HEK293 (cell line): ENCODE measurements around the gene UPP2.

Source experiments
- CTCF ChIA-PET: fragments of 350-600 bp; formaldehyde crosslinking; extraction: SDS; loops from one replicate; lab custom pipeline; 2021; ENCODE audit warnings: antibody characterized with exemption; lab: Yijun Ruan, JAX
- POLR2A ChIA-PET: fragments of 300-600 bp; formaldehyde crosslinking; extraction: SDS; loops from one replicate; lab custom pipeline; 2020; ENCODE audit warnings: antibody characterized with exemption, inconsistent platforms; lab: Yijun Ruan, JAX
- H3K27ac ChIP-seq: fragments of 200-500 bp; sonication (Bioruptor generic); 2 replicates; pipeline ENCODE4 v1.5.1; 2014; ENCODE audit warnings: low read depth, low read length, control low read depth, inconsistent platforms; ENCODE audit errors: extremely low read depth
- H3K36me3 ChIP-seq, 2 experiments: fragments of 200-500 bp in 1 of 2; sonication (Bioruptor generic) in 1 of 2; 1 replicate in 1 of 2; 2 replicates in 1 of 2; pipeline ENCODE4 v1.5.1; 2014 to 2017; ENCODE audit warnings: inconsistent platforms in 2 of 2, low read length in 2 of 2; ENCODE audit not compliant: control insufficient read depth in 2 of 2, insufficient read depth in 1 of 2
- H3K4me1 ChIP-seq: fragments of 200-500 bp; sonication (Bioruptor generic); 2 replicates; pipeline ENCODE4 v1.5.1; 2014; ENCODE audit warnings: mild to moderate bottlenecking, low read length, inconsistent platforms; ENCODE audit not compliant: control insufficient read depth, insufficient read depth
- H3K4me3 ChIP-seq: 2 replicates; pipeline ENCODE4 v1.5.1; 2011; ENCODE audit warnings: low read depth, mild to moderate bottlenecking, control low read depth, low read length, moderate library complexity
- H3K9me3 ChIP-seq: fragments of 200-500 bp; sonication (Bioruptor generic); 2 replicates; pipeline ENCODE4 v1.5.1; 2014; ENCODE audit warnings: low read depth, low read length, inconsistent platforms; ENCODE audit not compliant: control insufficient read depth, insufficient read depth
- BCL11B ChIP-seq: fragments of 450-650 bp; formaldehyde crosslinking; IDR thresholded peaks from 2 replicates; pipeline ENCODE4 v1.5.1; 2016; ENCODE audit warnings: low read depth, missing biosample characterization, missing genetic modification characterization
- GLIS2 ChIP-seq: fragments of 450-650 bp; formaldehyde crosslinking; IDR thresholded peaks from 2 replicates; pipeline ENCODE4 v1.5.1; 2016; ENCODE audit warnings: missing biosample characterization, missing genetic modification characterization
- HOXD13 ChIP-seq: sonication (generic); formaldehyde crosslinking; IDR thresholded peaks from 2 replicates; pipeline ENCODE4 v1.8.0; 2022; ENCODE audit warnings: missing genetic modification reagents, borderline replicate concordance
- KLF7 ChIP-seq: fragments of 450-650 bp; formaldehyde crosslinking; IDR thresholded peaks from 2 replicates; pipeline ENCODE4 v1.5.1; 2016; ENCODE audit warnings: missing biosample characterization, missing genetic modification characterization, borderline replicate concordance
- MZF1 ChIP-seq: fragments of 450-650 bp; formaldehyde crosslinking; IDR thresholded peaks from 2 replicates; pipeline ENCODE4 v1.5.1; 2017; ENCODE audit warnings: missing biosample characterization, missing genetic modification characterization, borderline replicate concordance
- SALL2 ChIP-seq: fragments of 450-650 bp; formaldehyde crosslinking; IDR thresholded peaks from 2 replicates; pipeline ENCODE4 v1.5.0; 2017; ENCODE audit warnings: missing biosample characterization, mild to moderate bottlenecking, missing genetic modification characterization, borderline replicate concordance
- ZNF112 ChIP-seq: fragments of 450-650 bp; formaldehyde crosslinking; IDR thresholded peaks from 2 replicates; pipeline ENCODE4 v1.5.0; 2017; ENCODE audit warnings: missing biosample characterization, missing genetic modification characterization
- ZNF202 ChIP-seq: fragments of 450-650 bp; formaldehyde crosslinking; IDR thresholded peaks from 2 replicates; pipeline ENCODE4 v1.5.1; 2016; ENCODE audit warnings: missing biosample characterization, missing genetic modification characterization, borderline replicate concordance
- ZNF221 ChIP-seq: fragments of 450-650 bp; formaldehyde crosslinking; IDR thresholded peaks from 2 replicates; pipeline ENCODE4 v1.5.1; 2017; ENCODE audit warnings: missing biosample characterization, missing genetic modification characterization, borderline replicate concordance
- ZNF350 ChIP-seq: fragments of 450-650 bp; formaldehyde crosslinking; IDR thresholded peaks from 2 replicates; pipeline ENCODE4 v1.5.0; 2017; ENCODE audit warnings: missing biosample characterization, mild to moderate bottlenecking, missing genetic modification characterization
- ZNF37A ChIP-seq: fragments of 450-650 bp; IDR thresholded peaks from 2 replicates; pipeline ENCODE4 v1.5.1; 2018; ENCODE audit warnings: missing biosample characterization, missing genetic modification characterization
- ZNF521 ChIP-seq: fragments of 450-650 bp; formaldehyde crosslinking; IDR thresholded peaks from 2 replicates; pipeline ENCODE4 v1.5.1; 2017; ENCODE audit warnings: missing biosample characterization, mild to moderate bottlenecking, missing genetic modification characterization
- ZNF571 ChIP-seq: fragments of 450-650 bp; formaldehyde crosslinking; IDR thresholded peaks from 2 replicates; pipeline ENCODE4 v1.5.0; 2017; ENCODE audit warnings: missing biosample characterization, missing genetic modification characterization
- ZNF610 ChIP-seq: fragments of 450-650 bp; formaldehyde crosslinking; IDR thresholded peaks from 2 replicates; pipeline ENCODE4 v1.5.1; 2016; ENCODE audit warnings: missing biosample characterization, missing genetic modification characterization, borderline replicate concordance
- ZNF830 ChIP-seq: fragments of 450-650 bp; IDR thresholded peaks from 2 replicates; pipeline ENCODE4 v1.5.0; 2018; ENCODE audit warnings: missing biosample characterization, missing genetic modification characterization, low read depth, mild to moderate bottlenecking, moderate library complexity
- TF ChIP-seq, protein P1 (sequence below): fragments of 450-650 bp; formaldehyde crosslinking; IDR thresholded peaks from 2 replicates; pipeline ENCODE4 v1.5.1; 2016; ENCODE audit warnings: missing biosample characterization, missing genetic modification characterization
- TF ChIP-seq, protein P2 (sequence below): fragments of 450-650 bp; formaldehyde crosslinking; IDR thresholded peaks from 2 replicates; pipeline ENCODE4 v1.5.1; 2016; ENCODE audit warnings: missing biosample characterization, missing genetic modification characterization
- TF ChIP-seq, protein P3 (sequence below): fragments of 450-650 bp; formaldehyde crosslinking; IDR thresholded peaks from 2 replicates; pipeline ENCODE4; 2016; ENCODE audit warnings: missing biosample characterization, missing genetic modification characterization
- TF ChIP-seq, protein P4 (sequence below): fragments of 450-650 bp; formaldehyde crosslinking; IDR thresholded peaks from 2 replicates; pipeline ENCODE4 v1.5.1; 2016; ENCODE audit warnings: missing biosample characterization, missing genetic modification characterization
- TF ChIP-seq, protein P5 (sequence below): fragments of 450-650 bp; formaldehyde crosslinking; IDR thresholded peaks from 2 replicates; pipeline ENCODE4 v1.5.1; 2016; ENCODE audit warnings: missing biosample characterization, missing genetic modification characterization, low read depth
- TF ChIP-seq, protein P6 (sequence below): fragments of 450-650 bp; formaldehyde crosslinking; IDR thresholded peaks from 2 replicates; pipeline ENCODE4 v1.5.1; 2016; ENCODE audit warnings: missing biosample characterization, missing genetic modification characterization

The UPP2 gene

DNA sequence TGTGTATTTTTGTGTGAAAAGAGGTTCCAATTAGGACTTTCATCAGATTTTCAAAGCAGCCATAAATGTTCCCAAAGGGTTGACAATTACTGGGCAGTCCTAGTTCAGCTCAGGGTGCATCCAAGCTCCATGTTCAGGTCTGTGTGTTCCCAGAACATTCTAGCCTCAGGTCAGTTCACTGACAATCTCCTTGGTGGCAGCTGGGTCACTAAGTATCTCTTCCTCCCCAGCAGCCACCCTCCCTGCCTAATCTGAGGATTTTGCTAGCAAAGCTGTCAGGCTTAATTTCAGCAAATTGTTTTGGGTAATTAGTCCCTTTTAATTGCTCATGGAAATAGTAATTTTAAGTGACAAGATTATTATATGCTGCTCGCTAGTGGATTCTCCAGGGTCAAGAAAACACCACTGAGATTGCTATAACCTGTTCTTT lies 29.8 kb downstream of the UPP2 start:
- no peaks in the 10 kb centered on the region for H3K36me3 ChIP-seq
- CTCF ChIA-PET = interaction anchor here (0.6 kb wide), 1 partner anchor 15 kb away, joined by 5 read pairs; no protein-coding TSS in a partner anchor
- no peak overlapping the region for H3K4me3 ChIP-seq
- no peaks in the 10 kb centered on the region for H3K9me3 ChIP-seq
- TF ChIP-seq KLF7 (tag by site-specific recombination) = no peak
- TF ChIP-seq HOXD13 = no peak
- TF ChIP-seq ZNF221 (tag by site-specific recombination) = no peak
- no peak for TF ChIP-seq MZF1 (tag by site-specific recombination)
- TF ChIP-seq, protein P1, sequence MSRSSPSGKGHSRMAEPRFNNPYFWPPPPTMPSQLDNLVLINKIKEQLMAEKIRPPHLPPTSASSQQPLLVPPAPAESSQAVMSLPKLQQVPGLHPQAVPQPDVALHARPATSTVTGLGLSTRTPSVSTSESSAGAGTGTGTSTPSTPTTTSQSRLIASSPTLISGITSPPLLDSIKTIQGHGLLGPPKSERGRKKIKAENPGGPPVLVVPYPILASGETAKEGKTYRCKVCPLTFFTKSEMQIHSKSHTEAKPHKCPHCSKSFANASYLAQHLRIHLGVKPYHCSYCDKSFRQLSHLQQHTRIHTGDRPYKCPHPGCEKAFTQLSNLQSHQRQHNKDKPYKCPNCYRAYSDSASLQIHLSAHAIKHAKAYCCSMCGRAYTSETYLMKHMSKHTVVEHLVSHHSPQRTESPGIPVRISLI (tag by site-specific recombination) = no peak
- no peak for TF ChIP-seq ZNF610 (tag by site-specific recombination)
- TF ChIP-seq SALL2 (tag by site-specific recombination) = no peak
- no peak for TF ChIP-seq ZNF350 (tag by site-specific recombination)
- TF ChIP-seq, protein P2, sequence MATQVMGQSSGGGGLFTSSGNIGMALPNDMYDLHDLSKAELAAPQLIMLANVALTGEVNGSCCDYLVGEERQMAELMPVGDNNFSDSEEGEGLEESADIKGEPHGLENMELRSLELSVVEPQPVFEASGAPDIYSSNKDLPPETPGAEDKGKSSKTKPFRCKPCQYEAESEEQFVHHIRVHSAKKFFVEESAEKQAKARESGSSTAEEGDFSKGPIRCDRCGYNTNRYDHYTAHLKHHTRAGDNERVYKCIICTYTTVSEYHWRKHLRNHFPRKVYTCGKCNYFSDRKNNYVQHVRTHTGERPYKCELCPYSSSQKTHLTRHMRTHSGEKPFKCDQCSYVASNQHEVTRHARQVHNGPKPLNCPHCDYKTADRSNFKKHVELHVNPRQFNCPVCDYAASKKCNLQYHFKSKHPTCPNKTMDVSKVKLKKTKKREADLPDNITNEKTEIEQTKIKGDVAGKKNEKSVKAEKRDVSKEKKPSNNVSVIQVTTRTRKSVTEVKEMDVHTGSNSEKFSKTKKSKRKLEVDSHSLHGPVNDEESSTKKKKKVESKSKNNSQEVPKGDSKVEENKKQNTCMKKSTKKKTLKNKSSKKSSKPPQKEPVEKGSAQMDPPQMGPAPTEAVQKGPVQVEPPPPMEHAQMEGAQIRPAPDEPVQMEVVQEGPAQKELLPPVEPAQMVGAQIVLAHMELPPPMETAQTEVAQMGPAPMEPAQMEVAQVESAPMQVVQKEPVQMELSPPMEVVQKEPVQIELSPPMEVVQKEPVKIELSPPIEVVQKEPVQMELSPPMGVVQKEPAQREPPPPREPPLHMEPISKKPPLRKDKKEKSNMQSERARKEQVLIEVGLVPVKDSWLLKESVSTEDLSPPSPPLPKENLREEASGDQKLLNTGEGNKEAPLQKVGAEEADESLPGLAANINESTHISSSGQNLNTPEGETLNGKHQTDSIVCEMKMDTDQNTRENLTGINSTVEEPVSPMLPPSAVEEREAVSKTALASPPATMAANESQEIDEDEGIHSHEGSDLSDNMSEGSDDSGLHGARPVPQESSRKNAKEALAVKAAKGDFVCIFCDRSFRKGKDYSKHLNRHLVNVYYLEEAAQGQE = no peak
- TF ChIP-seq, protein P3, sequence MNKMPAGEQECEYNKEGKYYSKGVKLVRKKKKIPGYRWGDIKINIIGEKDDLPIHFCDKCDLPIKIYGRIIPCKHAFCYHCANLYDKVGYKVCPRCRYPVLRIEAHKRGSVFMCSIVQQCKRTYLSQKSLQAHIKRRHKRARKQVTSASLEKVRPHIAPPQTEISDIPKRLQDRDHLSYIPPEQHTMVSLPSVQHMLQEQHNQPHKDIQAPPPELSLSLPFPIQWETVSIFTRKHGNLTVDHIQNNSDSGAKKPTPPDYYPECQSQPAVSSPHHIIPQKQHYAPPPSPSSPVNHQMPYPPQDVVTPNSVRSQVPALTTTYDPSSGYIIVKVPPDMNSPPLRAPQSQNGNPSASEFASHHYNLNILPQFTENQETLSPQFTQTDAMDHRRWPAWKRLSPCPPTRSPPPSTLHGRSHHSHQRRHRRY (tag by site-specific recombination) = no peak
- TF ChIP-seq ZNF830 (tag by site-specific recombination) = no peak
- TF ChIP-seq, protein P4, sequence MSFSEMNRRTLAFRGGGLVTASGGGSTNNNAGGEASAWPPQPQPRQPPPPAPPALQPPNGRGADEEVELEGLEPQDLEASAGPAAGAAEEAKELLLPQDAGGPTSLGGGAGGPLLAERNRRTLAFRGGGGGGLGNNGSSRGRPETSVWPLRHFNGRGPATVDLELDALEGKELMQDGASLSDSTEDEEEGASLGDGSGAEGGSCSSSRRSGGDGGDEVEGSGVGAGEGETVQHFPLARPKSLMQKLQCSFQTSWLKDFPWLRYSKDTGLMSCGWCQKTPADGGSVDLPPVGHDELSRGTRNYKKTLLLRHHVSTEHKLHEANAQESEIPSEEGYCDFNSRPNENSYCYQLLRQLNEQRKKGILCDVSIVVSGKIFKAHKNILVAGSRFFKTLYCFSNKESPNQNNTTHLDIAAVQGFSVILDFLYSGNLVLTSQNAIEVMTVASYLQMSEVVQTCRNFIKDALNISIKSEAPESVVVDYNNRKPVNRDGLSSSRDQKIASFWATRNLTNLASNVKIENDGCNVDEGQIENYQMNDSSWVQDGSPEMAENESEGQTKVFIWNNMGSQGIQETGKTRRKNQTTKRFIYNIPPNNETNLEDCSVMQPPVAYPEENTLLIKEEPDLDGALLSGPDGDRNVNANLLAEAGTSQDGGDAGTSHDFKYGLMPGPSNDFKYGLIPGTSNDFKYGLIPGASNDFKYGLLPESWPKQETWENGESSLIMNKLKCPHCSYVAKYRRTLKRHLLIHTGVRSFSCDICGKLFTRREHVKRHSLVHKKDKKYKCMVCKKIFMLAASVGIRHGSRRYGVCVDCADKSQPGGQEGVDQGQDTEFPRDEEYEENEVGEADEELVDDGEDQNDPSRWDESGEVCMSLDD (tag by site-specific recombination) = no peak
- TF ChIP-seq ZNF521 (tag by site-specific recombination) = no peak
- TF ChIP-seq, all 188 proteins: peak for 0
- Histone ChIP-seq H3K27ac (no peak overlapping the region), H3K4me1 (no peaks in the 10 kb centered on the region; the same call in 1 of the 2 replicates)
- POLR2A ChIA-PET = no interaction called here

DNA sequence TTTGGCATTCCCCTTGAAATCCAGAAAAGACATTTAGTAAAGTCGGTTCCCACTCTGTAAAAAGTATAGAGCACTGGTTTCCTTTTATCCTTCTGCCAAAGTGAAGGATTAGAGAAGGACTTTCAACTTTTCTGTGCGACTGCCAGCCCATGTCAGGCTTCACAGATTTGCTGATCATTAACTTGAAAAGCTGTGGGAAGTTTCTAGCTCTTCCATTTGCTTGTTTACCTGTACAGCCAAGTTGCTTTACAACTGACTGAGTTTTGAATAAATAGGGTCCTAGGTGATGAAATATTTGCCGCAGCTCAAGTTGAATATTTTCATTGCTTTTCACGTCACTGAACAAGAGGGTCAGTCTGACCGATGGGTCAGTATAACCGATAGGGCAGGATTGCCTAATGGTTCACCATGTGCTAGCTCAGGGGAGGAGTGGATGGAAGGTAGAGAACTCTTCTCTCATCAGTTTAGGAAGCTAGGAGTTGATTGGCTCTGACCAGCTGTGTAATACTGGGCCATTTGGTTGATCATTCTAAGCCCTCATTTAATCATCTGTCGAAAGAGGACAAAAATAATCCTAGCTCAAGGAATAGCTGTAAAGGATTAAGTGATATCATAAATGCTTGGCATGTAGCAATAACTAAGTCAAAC lies 30.4 kb downstream of the UPP2 start:
- POLR2A ChIA-PET = no interaction called here
- TF ChIP-seq GLIS2 (tag by site-specific recombination) (no peak), ZNF37A (tag by site-specific recombination) (no peak), BCL11B (tag by site-specific recombination) (no peak), ZNF202 (no peak), ZNF112 (no peak), ZNF571 (tag by site-specific recombination) (no peak)
- TF ChIP-seq, protein P5, sequence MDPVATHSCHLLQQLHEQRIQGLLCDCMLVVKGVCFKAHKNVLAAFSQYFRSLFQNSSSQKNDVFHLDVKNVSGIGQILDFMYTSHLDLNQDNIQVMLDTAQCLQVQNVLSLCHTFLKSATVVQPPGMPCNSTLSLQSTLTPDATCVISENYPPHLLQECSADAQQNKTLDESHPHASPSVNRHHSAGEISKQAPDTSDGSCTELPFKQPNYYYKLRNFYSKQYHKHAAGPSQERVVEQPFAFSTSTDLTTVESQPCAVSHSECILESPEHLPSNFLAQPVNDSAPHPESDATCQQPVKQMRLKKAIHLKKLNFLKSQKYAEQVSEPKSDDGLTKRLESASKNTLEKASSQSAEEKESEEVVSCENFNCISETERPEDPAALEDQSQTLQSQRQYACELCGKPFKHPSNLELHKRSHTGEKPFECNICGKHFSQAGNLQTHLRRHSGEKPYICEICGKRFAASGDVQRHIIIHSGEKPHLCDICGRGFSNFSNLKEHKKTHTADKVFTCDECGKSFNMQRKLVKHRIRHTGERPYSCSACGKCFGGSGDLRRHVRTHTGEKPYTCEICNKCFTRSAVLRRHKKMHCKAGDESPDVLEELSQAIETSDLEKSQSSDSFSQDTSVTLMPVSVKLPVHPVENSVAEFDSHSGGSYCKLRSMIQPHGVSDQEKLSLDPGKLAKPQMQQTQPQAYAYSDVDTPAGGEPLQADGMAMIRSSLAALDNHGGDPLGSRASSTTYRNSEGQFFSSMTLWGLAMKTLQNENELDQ (tag by site-specific recombination) = no peak
- TF ChIP-seq, protein P6, sequence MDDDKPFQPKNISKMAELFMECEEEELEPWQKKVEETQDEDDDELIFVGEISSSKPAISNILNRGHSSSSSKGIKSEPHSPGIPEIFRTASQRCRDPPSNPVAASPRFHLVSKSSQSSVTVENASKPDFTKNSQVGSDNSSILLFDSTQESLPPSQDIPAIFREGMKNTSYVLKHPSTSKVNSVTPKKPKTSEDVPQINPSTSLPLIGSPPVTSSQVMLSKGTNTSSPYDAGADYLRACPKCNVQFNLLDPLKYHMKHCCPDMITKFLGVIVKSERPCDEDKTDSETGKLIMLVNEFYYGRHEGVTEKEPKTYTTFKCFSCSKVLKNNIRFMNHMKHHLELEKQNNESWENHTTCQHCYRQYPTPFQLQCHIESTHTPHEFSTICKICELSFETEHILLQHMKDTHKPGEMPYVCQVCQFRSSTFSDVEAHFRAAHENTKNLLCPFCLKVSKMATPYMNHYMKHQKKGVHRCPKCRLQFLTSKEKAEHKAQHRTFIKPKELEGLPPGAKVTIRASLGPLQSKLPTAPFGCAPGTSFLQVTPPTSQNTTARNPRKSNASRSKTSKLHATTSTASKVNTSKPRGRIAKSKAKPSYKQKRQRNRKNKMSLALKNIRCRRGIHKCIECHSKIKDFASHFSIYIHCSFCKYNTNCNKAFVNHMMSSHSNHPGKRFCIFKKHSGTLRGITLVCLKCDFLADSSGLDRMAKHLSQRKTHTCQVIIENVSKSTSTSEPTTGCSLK (tag by site-specific recombination) = no peak

More for the DNA sequence above, 30.4 kb downstream of the UPP2 start:
- CTCF ChIA-PET = interaction anchor here (0.6 kb wide), 1 partner anchor 15 kb away, joined by 5 read pairs; no protein-coding TSS in a partner anchor
- H3K9me3 ChIP-seq = no peaks in the 10 kb centered on the region
- no peaks in the 10 kb centered on the region; the same call in 1 of the 2 replicates for H3K4me1 ChIP-seq
- H3K4me3 ChIP-seq = no peak overlapping the region
- H3K36me3 ChIP-seq = no peaks in the 10 kb centered on the region
- H3K27ac ChIP-seq = no peak overlapping the region
